Measurements from ENCODE around the gene TGM2. TPM values are rescaled to one million over a fixed set of nuclear protein-coding genes. Genes with fewer than 3 reads are reported as not detected.

TGM2 gene
- total RNA-seq, 1 experiment from 2014 or later = 178 TPM

GRCh38 chr20:38129248-38129865, 35.7 kb downstream of the TGM2 start:
- in situ Hi-C loops (cut with HindIII; ENCODE audit: low pct_unique_long_range_greater_than_20kb, low sequenced_read_pairs) = no loop called here
- no peak for DNase-seq (ENCODE audit: low read depth)

DNA sequence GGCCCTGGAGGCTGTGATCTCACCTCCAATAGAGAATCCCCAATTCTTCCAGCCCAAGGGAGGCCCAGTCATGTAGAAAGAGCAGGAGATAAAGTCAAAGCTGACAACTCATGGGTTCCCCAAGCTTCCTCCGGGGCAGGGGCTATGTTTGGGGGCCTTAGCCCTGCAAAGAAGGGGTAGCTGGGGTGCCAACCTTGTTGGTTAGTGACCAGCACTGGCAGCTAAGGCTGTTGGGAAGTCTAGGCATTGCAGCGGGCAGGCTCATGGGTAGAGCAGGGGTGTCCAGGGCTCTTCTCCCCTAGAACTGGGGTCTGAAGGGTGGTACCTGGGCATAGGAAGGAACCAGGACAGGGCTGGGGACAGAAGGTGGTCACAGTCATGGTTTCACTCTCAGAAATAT, 36.4 kb downstream of the TGM2 start:
- DNase-seq (ENCODE audit: low read depth) = no peak
- in situ Hi-C loops (cut with HindIII; ENCODE audit: low pct_unique_long_range_greater_than_20kb, low sequenced_read_pairs) = no loop called here

GRCh38 chr20:38127920-38128528, 37.0 kb downstream of the TGM2 start:
- DNase-seq (ENCODE audit: low read depth) = no peak
- in situ Hi-C loops (cut with HindIII; ENCODE audit: low pct_unique_long_range_greater_than_20kb, low sequenced_read_pairs) = no loop called here

GRCh38 chr20:38126932-38127621, 38.0 kb downstream of the TGM2 start:
- in situ Hi-C loops (cut with HindIII; ENCODE audit: low pct_unique_long_range_greater_than_20kb, low sequenced_read_pairs) = no loop called here
- DNase-seq (ENCODE audit: low read depth) = peak; percentile 99

DNA sequence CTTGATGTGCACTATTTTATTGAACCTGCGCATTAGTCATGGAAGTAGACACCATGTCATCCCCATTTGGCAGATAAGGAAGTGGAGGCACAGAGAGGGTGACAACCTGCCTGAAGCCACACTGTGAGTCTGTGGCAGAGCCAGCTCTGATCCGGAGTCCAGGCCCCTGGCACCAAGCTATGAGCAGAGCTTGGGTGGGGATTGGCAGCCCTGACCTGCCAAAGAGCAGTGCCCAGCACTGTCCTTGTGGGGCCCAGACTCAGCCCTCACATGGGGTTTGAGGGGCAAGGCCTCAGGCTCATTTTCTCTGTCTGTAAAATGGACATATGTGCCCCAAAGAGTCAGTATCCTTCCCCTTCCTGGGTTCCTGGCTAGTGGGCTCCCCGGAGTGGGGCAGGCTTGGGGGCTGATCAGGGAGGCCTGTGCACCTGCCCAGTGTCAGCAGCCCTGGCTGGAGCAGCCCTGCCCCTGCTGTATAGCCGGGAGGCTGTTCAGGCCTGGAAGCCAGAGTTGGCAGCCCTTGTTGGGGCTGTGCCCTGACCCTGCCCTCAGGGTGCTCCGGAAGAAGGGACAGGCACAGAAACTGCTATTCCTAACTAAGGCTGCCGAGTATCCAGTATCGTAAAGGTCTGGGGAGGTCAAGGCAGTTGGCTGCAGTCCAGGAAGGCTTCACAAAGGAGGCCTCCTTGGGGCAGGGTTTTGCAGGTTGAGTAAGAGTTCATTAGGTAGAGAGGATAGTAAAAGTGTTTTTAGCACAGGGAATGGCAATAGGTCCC, 38.7 kb downstream of the TGM2 start:
- DNase-seq (ENCODE audit: low read depth) = peak; percentile 92
- in situ Hi-C loops (cut with HindIII; ENCODE audit: low pct_unique_long_range_greater_than_20kb, low sequenced_read_pairs) = no loop called here

DNA sequence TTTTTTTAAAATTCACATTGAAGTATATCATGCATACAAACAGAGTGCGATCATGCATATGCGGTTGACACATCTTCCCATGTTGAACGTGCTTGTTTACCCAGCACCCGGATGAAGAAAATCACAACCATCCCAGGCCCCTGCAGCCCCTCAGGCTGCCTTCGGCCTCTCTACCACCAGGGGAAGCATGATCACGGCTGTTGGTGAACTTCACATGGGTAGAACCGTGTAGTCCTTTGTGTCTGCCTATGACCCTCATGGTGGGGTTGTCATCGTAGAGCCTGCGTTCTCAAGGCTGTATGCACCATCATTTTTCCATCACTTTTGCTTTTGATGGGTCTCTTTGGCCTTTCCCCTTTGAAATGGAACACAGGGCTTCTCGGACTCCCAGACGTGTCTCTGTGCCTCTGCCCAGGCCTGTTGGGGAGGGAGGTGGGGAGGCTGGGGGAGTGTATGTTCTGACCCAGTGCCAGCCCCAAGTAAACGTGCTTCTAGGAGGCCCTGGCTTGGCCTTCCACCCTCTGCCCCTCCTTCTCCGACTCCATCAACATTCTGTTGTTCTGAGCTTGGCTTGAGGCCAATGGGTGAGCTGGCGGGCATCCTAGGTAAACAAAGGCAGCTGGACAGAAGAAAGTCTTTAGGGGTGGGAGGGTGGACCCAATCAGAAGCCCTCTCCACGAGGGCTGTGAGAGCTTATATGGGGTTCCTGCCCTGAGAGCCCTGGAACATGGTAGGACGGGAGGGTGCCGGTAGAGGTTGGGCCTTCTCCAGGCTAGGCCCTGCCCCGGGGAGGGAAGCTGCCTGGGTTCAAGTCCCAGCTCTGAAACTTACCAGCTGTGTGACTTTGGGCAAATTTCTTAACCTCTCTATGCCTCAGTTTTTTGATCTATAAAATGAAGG, 39.7 kb downstream of the TGM2 start:
- DNase-seq (ENCODE audit: low read depth) = peak; percentile 98
- in situ Hi-C loops (cut with HindIII; ENCODE audit: low pct_unique_long_range_greater_than_20kb, low sequenced_read_pairs) = no loop called here

GRCh38 chr20:38123021-38123587, 42.0 kb downstream of the TGM2 start:
- in situ Hi-C loops (cut with HindIII; ENCODE audit: low pct_unique_long_range_greater_than_20kb, low sequenced_read_pairs) = no loop called here
- no peak for DNase-seq (ENCODE audit: low read depth)

- DNase-seq (ENCODE audit: low read depth) = no peak
- in situ Hi-C loops (cut with HindIII; ENCODE audit: low pct_unique_long_range_greater_than_20kb, low sequenced_read_pairs) = no loop called here
Observed at GRCh38 chr20:38121741-38122140, 43.3 kb downstream of the TGM2 start.

DNA sequence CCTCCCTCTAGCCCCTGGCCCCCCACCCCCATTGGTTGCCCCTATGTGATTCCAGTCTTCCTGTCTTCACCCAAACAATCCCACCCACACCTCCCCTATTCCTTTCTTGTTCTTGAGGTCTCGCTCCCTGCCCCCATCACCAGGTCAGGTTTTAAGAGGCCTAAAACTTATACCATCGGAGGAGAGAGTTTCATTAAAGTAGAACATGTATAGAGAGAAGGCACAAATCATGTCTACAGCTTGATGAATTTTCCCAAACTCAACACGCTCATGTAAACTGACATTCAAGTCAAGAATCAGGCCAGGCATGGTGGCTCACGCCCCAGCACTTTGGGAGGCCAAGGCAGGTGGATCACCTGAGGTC, 44.5 kb downstream of the TGM2 start:
- no peak for DNase-seq (ENCODE audit: low read depth)
- in situ Hi-C loops (cut with HindIII; ENCODE audit: low pct_unique_long_range_greater_than_20kb, low sequenced_read_pairs) = no loop called here

DNA sequence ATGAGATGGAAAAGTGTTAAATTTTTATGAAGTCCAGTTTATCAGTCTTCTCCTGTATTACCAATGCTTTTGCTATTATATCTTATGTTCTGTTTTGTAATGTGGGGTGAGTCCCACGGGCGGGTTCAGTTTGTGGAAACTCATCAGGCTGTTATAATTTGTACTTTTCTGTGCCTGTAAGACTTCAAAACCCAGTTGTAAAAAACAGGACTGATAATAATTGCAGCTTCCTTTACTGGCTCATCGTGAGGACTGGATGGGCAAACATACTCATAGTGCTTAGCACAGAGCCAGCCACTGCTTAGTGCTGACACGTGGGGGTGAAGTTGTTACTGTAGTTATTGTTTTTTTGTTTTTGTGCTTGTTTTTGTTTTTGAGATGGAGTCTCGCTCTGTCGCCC, 45.6 kb downstream of the TGM2 start:
- in situ Hi-C loops (cut with HindIII; ENCODE audit: low pct_unique_long_range_greater_than_20kb, low sequenced_read_pairs) = no loop called here
- DNase-seq (ENCODE audit: low read depth) = no peak

DNA sequence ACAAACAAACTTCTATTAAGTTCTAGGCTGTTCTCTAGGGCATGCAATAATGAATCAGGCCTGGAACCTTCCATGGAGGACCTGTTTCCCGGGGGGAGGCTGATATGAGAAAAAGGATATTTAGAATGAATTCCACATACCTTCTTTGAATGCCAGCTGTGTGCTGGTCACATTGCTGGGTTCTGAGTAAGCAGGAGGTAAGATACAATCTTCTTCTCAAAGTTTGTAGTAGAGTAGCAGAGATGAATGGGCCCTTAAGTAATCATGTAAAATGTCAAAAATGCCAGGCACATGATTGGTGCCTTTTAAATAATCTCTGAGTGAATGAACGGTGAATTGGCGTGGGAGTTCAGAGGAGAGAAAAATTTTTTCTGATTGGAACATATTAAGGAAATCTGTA, 47.4 kb downstream of the TGM2 start:
- peak; percentile 46 for DNase-seq (ENCODE audit: low read depth)
- in situ Hi-C loops (cut with HindIII; ENCODE audit: low pct_unique_long_range_greater_than_20kb, low sequenced_read_pairs) = no loop called here

- in situ Hi-C loops (cut with HindIII; ENCODE audit: low pct_unique_long_range_greater_than_20kb, low sequenced_read_pairs) = no loop called here
- no peak for DNase-seq (ENCODE audit: low read depth)
Observed at GRCh38 chr20:38117205-38117604, 47.9 kb downstream of the TGM2 start.

- in situ Hi-C loops (cut with HindIII; ENCODE audit: low pct_unique_long_range_greater_than_20kb, low sequenced_read_pairs) = no loop called here
- DNase-seq (ENCODE audit: low read depth) = no peak
Observed at GRCh38 chr20:38116409-38117165, 48.5 kb downstream of the TGM2 start.

GRCh38 chr20:38115896-38116295, 49.2 kb downstream of the TGM2 start:
- in situ Hi-C loops (cut with HindIII; ENCODE audit: low pct_unique_long_range_greater_than_20kb, low sequenced_read_pairs) = no loop called here
- no peak for DNase-seq (ENCODE audit: low read depth)

DNA sequence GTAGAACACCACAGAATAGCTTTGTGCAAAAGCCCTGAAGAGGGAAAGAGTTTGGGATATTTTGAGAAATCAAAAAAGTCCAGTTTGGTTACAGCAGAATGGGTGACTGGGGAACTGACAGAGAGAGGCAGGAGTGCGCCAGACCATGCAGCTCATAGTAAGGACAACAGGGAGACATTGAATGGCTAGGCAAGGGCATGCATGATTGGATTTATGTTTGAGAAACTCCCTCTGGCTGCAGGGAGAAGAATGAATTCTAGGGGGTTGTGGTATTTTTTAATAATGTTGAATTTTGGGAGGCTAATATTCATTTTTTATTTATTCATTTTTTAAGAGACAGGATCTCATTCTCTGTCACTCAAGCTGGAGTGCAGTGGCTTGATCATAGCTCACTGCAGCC, 49.9 kb downstream of the TGM2 start:
- in situ Hi-C loops (cut with HindIII; ENCODE audit: low pct_unique_long_range_greater_than_20kb, low sequenced_read_pairs) = no loop called here
- peak; percentile 52 for DNase-seq (ENCODE audit: low read depth)

GRCh38 chr20:38114353-38114791, 50.7 kb downstream of the TGM2 start:
- peak; percentile 74 for DNase-seq (ENCODE audit: low read depth)
- in situ Hi-C loops (cut with HindIII; ENCODE audit: low pct_unique_long_range_greater_than_20kb, low sequenced_read_pairs) = no loop called here
